HG02970 (cell line): ENCODE results near the gene GMDS.

ENCODE experiments used
- ATAC-seq: cut with Tn5 transposase; IDR thresholded peaks from one replicate; pipeline ENCODE4 v1.9.1; 2021; ENCODE audit warnings: mild to moderate bottlenecking, moderate library complexity, moderate number of reproducible peaks; ENCODE audit not compliant: unreplicated experiment, low FRiP score

Gene GMDS

GRCh38 chr6:2209226-2209809, 36.1 kb downstream of the GMDS start:
- no peak for ATAC-seq

DNA sequence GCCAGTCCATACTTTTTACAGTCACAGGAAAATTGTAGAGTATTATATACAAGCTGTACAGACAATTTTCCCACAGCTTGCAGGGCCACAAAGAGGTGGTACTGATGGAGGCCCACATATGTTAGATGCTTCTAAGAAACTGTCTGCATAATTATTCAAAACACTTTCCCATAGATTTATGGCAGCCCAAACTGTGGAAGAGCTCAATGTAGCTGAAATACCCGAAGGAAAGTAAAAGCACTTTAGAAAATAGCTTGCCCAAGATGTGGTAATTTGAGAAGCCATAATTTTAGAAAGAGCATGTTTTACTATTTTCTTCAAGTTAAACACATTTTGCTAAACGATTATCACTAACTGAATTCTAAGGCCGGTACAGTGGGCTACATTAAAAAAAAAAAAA, 36.9 kb downstream of the GMDS start:
- ATAC-seq: no peak

DNA sequence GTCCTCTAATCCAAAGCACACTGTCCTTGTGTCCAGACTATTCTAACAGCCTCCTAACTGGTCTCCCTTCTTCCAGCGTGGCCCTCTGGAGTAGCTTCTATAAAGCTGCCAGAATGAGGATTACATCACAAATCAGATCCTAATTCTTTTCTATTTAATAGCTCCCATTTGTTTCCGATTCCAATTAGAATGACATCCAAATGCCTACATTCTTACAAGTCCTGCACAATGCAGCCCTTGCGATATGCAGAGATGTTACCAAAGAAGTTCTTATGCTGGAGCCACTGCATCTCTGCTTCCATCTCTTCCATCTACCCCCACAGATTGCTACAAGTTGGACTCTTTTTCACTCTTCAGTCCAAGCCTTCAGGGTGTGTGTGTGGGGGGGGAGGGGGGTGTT, 40.0 kb downstream of the GMDS start:
- ATAC-seq: no peak

DNA sequence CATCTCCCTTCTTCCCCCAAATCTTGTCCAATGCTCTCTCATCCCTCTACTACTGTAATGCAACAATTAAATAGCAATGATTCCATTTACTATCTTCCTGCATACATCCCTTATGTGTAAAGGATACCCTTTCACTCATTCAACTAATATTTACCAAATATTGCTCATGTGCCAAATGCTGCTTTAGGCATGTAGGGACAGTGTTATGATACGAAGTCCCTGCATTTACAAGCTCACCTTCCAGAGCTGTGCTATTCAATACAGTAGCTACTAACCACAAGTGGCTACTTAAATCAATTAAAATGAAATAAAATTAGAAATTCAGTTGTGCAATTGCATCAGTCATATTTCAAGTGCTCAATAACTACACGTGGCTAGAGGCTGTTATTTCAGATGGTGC, 41.1 kb downstream of the GMDS start:
- no peak for ATAC-seq

- ATAC-seq: no peak
These were observed 42.1 kb downstream of the GMDS start for GRCh38 chr6:2203264-2203663.

DNA sequence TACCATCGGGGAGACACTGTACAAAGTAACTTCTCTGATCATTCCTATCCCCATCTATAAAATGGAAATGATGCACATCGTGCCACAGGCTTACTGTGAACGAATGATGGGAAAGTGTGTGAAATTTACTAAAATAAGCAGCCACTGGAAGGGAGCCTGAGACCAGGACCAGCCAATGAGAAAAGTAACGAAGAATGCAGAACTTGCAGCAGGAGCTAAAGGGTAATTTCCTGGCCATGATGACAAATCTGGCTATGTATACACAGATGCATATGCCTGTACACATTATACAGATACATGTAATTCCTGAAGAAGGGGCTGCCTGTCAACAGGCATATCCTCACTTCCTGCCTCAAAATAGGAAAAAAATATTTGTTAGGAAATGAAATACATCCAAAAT, 47.4 kb downstream of the GMDS start:
- no peak for ATAC-seq

- ATAC-seq: no peak
These were observed 48.2 kb downstream of the GMDS start for GRCh38 chr6:2197177-2197671.

- ATAC-seq: no peak
These were observed 49.2 kb downstream of the GMDS start for GRCh38 chr6:2196079-2196679.

DNA sequence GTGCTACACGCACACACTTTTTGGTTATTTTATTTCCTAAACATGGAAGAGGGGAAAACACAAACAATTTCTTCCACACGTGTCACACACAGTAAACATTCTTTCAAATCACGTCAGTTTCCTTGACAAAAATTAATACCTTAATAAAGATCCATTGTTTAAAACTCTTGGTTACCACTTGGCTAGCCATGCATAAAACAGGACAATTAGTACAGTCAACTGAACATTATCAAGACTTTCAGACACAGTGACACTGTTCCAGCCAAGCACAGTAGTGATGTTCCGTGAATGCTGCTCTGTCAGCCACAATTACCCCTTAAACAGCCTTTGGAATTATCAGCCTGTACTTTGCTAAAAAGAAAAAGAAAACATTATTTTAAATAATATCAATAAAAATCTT, 50.8 kb downstream of the GMDS start:
- no peak for ATAC-seq

GRCh38 chr6:2193931-2194330, 51.5 kb downstream of the GMDS start:
- ATAC-seq: no peak

DNA sequence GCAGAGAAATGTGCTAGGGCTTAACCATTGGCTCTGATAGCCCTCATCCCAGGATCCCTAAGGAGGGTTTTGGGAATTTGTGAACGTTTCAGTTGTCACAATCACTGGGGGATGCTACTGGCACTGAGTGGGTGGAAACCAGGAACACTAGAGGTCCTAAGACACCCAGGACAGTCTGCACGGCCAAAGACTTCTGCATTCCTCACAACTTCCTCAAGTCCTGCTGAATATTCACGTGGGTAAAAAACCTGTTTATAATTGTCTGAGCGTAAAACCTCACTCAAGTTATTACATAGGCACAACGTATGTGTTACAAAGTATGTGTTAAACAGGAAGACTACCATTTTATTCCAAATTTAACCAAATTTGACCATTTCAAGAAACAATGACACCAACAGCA, 52.4 kb downstream of the GMDS start:
- ATAC-seq: no peak

- no peak for ATAC-seq
These were observed 54.0 kb downstream of the GMDS start for GRCh38 chr6:2191390-2191740.

- no peak for ATAC-seq
These were observed 54.6 kb downstream of the GMDS start for GRCh38 chr6:2190661-2191389.

DNA sequence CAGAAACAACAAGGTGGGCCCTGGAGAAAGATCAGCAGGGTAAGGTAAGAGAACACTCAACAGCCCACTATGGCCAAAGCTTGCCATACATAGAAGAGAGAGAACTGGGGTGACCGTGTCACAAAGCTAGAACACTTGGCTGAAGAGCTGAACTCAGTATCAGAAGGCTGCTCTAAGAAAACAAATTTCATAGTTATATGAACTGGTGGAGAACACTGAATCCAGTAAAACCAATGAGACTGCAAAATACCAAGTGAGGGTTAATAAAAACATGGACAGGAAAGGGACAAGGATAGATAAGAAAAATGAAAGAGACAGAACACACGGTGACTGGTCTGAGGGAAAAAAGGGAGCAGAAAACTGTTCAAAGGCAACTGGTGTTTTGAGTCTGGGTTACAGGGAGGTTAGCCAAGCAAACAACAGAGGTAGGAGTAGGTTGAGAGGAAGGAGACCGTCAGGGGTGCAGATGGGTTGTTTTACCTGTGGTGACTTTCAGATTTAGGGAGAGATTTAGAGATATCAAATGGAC, 56.5 kb downstream of the GMDS start:
- ATAC-seq: no peak

DNA sequence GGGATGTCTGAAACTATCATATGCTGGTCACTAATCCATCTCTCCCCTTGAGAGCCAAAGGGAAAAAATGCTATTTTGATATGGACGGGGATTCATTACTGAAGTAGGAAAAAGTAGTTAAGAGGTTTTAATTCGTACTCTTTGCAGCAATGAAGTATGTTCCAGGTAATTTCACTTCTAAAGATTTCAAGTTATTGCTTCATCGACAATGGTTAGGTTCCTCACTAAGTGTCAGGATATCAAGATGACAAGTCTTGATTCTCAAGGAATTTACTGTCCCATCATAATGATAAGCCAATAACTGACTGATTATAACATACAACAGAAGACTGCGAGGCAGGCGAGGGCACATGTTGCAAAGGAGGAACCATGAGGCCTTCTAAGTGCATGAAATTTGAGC, 57.0 kb downstream of the GMDS start:
- ATAC-seq: no peak

DNA sequence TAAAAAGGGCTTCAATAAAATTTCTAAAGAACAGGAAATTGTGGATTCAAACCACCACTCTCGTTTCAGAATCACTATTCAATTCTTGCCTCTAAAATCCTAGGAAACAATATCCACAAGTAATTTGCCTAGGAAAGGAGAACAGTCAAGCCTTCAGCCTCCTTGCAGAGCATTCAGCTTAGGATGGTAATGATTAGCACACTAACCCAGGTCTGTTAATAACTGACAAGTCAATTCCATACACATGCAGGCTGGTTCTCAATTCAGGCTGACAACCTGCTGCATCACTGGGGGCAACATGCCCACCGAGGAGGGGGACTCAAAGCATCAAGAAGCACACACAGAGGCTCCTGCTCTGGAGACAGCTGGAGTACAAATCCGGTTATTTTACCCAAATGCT, 57.6 kb downstream of the GMDS start:
- ATAC-seq: no peak

GRCh38 chr6:2186516-2186915, 58.9 kb downstream of the GMDS start:
- no peak for ATAC-seq

DNA sequence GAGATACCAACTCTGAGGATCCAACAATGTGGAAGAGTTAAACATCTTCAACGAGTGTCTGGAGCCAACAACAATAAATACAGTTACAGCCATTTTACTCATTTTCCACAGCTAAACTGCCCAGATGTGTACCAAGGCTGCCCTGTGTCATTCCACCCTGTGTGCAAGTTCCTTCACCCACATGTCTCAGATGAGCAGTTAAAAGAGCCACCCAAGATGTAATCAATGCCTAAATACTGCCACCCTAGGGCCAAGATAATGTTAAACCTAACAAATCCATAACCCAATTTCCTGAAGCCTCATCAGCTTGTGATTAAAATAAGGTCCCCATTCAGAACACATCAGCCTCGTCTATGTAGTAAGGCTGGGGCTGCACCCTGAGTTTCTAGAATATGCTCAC, 59.9 kb downstream of the GMDS start:
- ATAC-seq: no peak

GRCh38 chr6:2184700-2185455, 60.5 kb downstream of the GMDS start:
- no peak for ATAC-seq

- no peak for ATAC-seq
These were observed 61.7 kb downstream of the GMDS start for GRCh38 chr6:2183752-2184151.

DNA sequence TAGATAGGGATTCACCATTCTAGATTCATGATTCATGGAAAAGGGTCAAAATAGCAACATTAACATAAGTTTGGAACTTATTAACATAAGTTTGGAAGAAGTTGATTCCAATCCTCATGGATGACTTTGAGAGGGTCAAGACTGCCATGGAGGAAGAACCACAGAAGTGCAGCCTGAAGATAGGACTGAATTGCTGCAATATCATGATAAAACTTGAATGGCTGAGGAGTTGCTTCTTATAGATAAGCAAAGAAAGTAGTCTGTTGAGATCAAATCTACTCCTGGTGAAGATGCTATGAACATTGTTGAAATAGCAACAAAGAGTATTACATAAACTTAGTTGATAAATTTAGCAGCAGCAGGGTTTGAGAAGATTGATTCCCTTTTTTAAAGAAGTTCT, 62.2 kb downstream of the GMDS start:
- no peak for ATAC-seq
